GM12865 (cell line): ENCODE data around the gene IFT80.

Source experiments
- DNase-seq: peaks from one replicate; pipeline ENCODE4 v3.0.0; 2010; ENCODE audit warnings: low read depth
- H3K4me3 ChIP-seq: 2 replicates; pipeline ENCODE4 v1.5.1; 2011; ENCODE audit warnings: mild to moderate bottlenecking, low read depth, low read length, control low read depth
- TF ChIP-seq, protein P1 (sequence below): IDR thresholded peaks from 2 replicates; pipeline ENCODE4 v1.5.1; 2011; ENCODE audit warnings: low read length, control low read depth, low read depth, inconsistent platforms; ENCODE audit not compliant: insufficient read depth; ENCODE audit errors: missing control alignments

Gene IFT80

GRCh38 chr3:160437083-160437455 lies 38.0 kb upstream of the IFT80 start:
- TF ChIP-seq, protein P1, sequence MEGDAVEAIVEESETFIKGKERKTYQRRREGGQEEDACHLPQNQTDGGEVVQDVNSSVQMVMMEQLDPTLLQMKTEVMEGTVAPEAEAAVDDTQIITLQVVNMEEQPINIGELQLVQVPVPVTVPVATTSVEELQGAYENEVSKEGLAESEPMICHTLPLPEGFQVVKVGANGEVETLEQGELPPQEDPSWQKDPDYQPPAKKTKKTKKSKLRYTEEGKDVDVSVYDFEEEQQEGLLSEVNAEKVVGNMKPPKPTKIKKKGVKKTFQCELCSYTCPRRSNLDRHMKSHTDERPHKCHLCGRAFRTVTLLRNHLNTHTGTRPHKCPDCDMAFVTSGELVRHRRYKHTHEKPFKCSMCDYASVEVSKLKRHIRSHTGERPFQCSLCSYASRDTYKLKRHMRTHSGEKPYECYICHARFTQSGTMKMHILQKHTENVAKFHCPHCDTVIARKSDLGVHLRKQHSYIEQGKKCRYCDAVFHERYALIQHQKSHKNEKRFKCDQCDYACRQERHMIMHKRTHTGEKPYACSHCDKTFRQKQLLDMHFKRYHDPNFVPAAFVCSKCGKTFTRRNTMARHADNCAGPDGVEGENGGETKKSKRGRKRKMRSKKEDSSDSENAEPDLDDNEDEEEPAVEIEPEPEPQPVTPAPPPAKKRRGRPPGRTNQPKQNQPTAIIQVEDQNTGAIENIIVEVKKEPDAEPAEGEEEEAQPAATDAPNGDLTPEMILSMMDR = no peak
- DNase-seq = no peak
- no peak overlapping the region for H3K4me3 ChIP-seq

DNA sequence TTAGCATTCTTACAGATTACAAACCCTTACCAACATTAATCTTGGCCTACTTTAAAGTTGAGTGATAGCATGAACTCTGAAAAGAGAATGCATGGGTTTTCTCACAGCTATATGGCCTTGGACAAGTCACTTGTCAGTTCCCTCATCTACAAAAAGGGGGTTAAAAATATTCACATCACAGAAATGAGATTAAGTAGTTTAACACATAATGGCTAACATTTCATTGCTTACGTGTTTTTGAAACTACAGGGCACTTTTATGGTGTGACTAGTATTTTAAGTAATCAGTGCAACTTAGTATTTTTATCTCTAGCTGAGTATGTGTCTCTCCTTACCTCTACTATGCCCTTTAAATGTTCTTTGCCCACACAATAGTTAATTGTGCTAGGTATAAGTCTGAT lies 36.7 kb upstream of the IFT80 start:
- TF ChIP-seq, protein P1 = no peak
- no peak overlapping the region for H3K4me3 ChIP-seq
- DNase-seq = no peak

- no peak overlapping the region for H3K4me3 ChIP-seq
- TF ChIP-seq, protein P1 = no peak
- DNase-seq = no peak
Measured at GRCh38 chr3:160435095-160435494, 36.1 kb upstream of the IFT80 start.

DNA sequence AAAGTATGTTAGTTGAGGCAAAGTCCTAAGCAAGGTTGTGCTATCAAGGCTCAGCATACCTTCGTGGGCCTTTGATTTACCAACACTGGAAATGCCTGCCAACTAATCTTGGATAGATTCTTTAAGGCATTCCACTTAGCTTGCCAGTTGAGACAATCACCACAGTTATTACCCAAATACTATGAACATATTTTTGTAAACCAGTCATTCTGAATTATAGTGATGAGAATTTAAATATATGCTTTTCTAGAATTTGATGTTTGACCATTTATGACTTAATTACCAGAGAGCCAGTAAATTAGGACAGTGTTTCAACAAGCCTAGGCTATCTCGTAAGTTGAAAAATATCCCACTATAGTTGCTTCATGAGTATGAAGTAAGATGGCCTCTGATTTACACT lies 35.0 kb upstream of the IFT80 start:
- TF ChIP-seq, protein P1 = no peak
- no peak for DNase-seq
- H3K4me3 ChIP-seq = no peak overlapping the region

DNA sequence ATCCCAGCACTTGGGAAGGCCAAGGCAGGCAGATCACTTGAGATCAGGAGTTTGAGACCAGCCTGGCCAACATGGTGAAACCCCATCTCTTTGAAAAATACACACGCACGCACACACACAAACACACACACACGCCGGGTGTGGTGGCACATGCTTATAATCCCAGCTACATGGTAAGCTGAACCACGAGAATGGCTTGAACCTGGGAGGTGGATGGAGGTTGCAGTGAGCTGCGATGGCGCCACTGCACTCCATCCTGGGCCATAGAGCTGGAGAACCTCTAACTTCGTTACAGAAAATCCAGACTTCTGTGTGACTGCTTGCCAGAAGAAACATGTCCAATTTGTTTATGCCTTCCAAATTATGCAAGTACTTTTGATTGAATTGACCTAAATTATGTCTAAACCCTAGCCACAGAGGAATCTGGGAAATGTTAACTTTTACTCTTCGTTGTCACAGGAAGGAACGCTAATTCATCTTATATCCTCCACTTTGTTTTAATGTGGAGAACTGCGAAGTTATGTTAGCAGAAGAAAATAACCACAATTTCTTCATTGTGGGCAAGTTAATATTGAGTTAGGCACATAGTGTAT lies 28.9 kb upstream of the IFT80 start:
- DNase-seq = no peak
- TF ChIP-seq, protein P1 = no peak
- no peak overlapping the region for H3K4me3 ChIP-seq

DNA sequence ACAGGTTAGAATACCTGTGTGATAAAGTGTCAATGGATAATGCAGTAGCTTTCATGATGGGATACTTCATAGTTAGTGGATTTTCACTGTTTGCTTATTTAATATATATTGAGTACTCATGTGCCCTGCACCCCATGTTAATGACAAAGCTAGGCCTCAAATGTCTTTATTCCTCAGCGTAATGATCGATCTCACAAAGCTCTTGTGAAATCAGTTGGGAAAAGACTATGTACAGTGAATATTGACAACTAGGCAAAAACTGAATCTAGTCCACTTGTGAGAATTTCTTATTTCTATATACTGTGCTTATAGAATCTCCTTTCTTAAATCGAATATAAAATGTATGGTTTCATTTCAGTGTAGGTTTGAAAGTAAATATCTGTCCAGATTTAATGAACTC lies 18.3 kb upstream of the IFT80 start:
- H3K4me3 ChIP-seq = no peak overlapping the region
- DNase-seq = no peak
- TF ChIP-seq, protein P1 = no peak

DNA sequence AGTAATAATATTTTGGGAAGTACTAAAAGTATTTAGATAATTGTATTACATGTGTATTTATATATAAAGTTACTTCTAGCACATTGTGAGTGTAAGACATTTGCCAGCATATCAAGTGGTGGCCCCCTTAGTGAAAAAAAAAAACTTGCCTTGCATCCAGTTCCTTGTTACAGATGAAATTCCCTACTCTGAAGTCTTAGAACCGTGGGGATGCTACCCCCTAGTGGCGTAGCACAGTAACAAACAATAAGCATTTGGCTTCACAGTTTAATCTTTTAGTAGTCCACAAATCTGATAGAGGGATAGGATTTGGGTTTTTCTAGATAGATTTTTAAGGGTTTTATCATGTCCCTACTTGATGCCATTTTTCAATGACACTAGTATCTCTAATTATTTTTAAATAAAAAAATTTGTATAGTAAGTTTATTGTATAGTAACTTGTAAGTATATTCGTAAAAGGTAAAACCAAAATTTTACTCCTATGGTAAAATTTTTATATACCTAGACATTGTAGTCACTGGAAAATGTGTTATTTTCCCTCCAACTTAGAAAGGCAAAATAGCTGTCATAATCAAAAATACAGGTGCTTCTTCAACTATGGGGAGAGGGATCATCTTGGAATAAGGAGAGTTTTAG lies 14.7 kb upstream of the IFT80 start:
- no peak overlapping the region for H3K4me3 ChIP-seq
- TF ChIP-seq, protein P1 = peak; percentile 81
- DNase-seq = peak; percentile 81
